CD4-positive, alpha-beta T cell treated with Interleukin-15 for 1 hour (primary cell): ENCODE results near the gene BTG2.

Source experiments
- DNase-seq: peaks from one replicate; pipeline ENCODE4 v3.0.0-alpha.2; 2020

BTG2 gene

DNA sequence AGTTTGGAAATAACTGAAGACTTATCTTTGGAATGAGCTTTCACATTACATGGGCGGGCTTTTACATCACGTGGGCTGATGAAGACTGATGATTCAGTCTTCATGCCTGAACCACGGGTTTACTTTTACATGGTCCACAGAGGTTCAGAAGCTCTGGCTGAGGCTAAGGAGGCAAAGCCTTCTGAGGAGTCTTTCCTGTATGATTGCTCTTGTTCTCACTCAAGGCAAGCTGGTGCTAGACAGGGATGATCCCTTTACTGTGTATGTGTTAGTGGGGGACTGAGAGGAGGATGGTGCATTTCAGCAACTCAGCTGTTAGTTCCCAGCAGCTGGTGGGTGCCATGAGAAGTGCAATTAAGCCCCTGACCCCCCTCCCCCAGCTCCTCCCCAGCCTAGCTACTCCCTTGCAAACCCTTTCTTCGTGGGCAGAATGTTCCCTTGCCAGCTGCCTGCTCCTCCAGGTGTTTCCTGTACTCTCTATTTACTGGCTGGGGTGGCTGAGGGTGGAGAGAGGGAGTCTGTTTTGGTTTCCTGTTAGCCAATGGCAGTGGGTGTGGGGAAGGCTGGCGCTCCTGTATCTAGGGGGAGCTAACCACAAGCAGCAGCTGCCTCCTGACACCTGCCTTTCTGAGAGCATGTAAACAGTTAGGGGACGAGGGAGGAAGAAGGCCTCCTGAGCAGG, 15.4 kb downstream of the BTG2 start:
- peak; percentile 86 for DNase-seq

GRCh38 chr1:203321273-203322052, 16.1 kb downstream of the BTG2 start:
- no peak for DNase-seq

- no peak for DNase-seq
Measured at GRCh38 chr1:203322500-203323179, 17.3 kb downstream of the BTG2 start.

DNA sequence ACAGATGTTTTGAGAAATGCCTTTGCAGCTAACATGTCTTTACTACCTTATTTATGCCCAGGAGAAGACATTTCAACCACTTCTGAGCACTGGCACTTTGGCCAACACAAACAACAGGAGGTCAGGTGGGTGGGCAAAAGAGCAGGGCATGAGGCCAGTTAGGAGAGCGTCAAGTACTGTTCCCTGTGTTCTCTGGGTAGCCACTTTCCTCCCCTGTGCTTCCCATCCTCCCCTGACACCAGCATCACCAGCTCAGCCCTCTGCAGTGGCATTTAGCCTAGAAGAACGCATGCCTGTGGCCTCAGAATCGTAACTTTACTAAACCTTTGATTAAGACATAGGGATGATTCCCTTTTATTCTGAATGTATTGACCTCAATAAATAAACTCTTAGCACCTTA, 18.3 kb downstream of the BTG2 start:
- DNase-seq = no peak

- peak; percentile 72 for DNase-seq
Measured at GRCh38 chr1:203324105-203325025, 19.0 kb downstream of the BTG2 start.

DNA sequence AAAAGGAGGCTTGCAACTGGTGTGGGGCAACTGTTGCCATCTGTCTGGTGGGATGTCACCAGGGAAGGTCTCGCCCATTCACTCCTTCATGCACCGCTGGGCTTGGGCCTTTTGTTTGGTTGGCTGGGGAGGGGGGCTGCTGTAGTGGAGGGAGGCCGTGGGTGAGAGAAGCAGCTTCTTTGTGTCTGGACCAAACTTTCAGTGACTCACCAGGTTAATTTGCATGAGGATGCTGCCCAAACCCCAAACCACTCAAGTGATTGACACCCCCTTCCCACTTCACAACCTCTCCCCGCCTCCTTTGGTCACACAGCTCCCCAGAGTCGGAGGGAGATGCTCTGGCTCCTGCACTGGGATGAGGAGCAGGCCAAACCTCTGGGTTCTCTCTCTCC, 19.7 kb downstream of the BTG2 start:
- peak; percentile 77 for DNase-seq

GRCh38 chr1:203325418-203326091, 20.2 kb downstream of the BTG2 start:
- peak; percentile 58 for DNase-seq

- peak; percentile 94 for DNase-seq
Measured at GRCh38 chr1:203326830-203327683, 21.7 kb downstream of the BTG2 start.

- DNase-seq = peak; percentile 84
Measured at GRCh38 chr1:203327684-203328457, 22.6 kb downstream of the BTG2 start.

DNA sequence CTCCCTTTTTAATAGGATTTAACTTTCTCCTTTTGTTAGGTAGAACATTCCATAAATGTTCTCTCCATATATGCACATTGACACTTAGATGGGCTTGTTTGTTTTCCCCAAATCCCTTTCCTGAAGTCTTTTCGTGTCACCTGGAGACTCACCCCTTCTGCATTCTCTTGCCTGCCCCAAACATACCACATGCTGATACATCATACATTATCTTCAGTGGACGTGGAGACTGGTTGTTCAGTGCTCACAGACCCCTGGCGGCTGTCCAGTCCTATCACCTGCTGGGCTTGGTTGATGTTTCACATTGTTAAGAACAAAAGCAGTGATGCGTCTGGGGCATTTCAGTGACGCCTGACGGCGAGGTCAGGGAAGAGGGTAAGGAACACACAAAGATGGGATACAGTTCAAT, 23.4 kb downstream of the BTG2 start:
- DNase-seq = no peak

GRCh38 chr1:203331224-203331623, 25.9 kb downstream of the BTG2 start:
- no peak for DNase-seq

GRCh38 chr1:203335503-203335902, 30.2 kb downstream of the BTG2 start:
- DNase-seq = no peak

GRCh38 chr1:203336097-203336496, 30.8 kb downstream of the BTG2 start:
- no peak for DNase-seq

DNA sequence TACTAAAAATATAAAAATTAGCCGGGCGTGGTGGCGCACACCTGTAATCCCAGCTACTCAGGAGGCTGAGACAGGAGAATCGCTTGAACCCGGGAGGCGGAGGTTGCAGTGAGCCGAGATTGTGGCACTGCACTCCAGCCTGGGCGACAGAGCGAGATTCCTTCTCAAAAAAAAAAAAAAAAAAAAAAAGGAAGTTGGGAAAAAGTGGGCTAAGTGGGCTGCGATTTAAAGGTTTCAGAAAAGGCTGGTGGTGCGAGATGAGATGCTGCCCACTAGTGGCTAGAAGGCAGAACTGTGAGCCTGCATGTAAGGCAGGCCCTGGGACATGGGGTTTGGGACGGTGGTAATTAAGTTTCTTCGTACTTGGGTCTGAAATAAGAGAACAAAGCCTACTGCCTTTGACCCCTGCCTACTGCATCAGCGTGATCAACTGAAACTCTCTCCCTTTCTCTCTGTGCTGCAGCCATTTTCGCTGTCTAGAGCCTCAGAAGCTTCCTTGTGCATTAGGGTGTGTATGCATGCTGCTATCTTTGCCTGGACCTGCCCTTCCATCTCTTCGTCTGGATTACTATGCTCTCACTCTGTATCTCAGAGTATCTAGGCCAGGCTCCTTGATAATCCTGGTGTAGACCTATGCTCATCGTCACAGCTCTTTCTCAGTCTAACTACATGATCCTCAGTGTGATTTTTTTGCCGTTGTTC, 33.2 kb downstream of the BTG2 start:
- peak; percentile 67 for DNase-seq

- DNase-seq = peak; percentile 65
Measured at GRCh38 chr1:203340112-203340790, 34.9 kb downstream of the BTG2 start.

DNA sequence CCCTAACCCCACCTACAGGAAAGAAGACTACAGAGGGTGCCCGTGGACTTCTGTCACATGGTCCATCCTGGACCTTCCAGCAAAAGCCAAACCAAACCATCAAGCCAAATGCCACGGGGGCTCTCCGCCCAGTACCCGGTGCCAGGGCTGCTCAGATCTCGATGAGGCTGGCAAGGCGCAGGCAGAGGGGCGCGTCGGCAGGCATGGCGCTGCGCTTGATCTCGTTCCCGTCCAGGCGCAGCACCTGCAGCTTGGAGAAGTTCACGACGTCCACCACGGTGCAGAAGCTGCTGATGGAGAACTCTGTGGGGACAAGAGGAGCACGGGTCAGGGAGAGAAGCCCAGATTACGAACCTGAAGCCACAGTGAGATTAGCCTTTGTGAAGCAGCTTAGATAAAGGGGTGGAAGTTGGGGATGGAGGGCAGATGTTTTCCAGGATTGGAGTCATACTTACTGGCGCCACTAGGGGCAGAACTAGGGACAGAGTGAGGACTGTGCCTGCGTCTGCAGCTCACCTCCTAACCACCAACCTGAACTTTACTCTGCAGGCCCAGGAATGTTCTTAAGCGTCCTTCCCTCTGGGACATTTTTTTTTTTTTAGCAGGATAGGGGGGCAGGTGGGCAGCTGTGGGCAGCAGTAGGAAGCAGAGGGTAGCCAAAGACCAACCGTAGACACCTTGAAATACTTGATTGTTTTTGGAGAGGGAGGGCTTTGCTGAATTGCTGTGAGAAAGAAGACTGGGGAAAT, 37.0 kb downstream of the BTG2 start:
- peak; percentile 33 for DNase-seq

DNA sequence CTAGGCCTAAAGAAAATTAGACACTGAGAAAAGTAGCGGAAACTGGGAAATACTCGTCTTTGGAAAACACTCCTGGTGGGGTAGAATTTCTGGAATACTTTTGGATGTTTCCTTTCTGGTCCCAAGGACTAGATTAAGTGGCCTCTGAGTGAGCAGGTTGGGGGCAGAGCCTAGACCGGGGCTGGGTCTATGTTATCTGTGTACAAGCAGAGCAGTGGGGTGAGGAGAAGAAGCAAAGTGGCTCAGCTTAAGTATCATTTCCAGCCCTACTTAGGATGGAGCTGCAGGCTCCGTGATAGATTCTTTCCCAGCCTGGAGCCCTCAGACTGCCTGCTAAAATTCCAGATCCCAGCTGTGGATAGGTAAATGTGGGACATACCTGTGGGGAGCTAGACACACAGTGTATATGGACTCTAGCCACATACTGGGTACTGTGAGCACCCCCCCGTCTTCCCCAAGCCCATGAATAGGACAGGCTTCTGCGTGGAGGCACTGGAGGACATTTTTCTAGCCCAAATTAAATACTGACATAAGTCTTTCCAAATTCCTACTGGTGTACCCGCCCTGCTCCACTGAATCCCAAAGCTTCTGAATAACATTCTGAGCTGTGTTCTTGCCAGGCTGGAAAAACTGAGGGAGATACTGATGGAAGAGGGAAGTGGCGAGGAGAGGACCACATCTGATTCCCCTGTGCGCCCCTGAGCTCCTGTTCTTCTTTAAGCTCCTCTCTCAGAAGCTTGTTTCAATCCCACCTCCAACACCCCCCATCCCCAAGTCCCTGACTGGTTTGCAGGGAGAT, 38.8 kb downstream of the BTG2 start:
- DNase-seq = no peak
